GM12872 (cell line): Measurements from ENCODE around the gene RANBP9.

Source experiments
- TF ChIP-seq, protein P1 (sequence below): IDR thresholded peaks from 3 replicates; pipeline ENCODE4 v1.5.1; 2011; ENCODE audit warnings: low read depth, mild to moderate bottlenecking, low read length, moderate library complexity; ENCODE audit not compliant: insufficient read depth

Gene RANBP9

DNA sequence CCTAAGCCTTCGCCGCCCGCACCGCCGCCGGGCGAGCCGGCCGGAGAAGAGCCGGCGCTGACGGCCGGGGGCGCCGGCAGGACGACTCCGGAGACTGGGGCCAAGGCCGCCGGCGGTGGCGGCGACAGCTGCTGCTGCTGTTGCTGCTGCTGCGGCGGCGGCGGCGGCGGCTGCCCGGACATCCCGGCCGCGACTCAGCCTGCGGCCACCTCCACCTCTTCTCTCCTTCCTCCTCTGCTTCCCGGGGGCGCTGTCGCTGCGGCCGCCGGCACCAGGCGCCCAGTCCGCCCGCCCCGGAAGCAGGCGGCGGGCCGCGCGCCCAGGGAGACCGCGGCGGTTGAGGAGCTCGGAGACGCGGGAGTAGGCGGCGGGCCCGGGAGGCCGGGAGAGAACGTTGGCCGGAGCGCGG is 307 bp downstream of the RANBP9 start:
- TF ChIP-seq, protein P1, sequence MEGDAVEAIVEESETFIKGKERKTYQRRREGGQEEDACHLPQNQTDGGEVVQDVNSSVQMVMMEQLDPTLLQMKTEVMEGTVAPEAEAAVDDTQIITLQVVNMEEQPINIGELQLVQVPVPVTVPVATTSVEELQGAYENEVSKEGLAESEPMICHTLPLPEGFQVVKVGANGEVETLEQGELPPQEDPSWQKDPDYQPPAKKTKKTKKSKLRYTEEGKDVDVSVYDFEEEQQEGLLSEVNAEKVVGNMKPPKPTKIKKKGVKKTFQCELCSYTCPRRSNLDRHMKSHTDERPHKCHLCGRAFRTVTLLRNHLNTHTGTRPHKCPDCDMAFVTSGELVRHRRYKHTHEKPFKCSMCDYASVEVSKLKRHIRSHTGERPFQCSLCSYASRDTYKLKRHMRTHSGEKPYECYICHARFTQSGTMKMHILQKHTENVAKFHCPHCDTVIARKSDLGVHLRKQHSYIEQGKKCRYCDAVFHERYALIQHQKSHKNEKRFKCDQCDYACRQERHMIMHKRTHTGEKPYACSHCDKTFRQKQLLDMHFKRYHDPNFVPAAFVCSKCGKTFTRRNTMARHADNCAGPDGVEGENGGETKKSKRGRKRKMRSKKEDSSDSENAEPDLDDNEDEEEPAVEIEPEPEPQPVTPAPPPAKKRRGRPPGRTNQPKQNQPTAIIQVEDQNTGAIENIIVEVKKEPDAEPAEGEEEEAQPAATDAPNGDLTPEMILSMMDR: peak; percentile 20; the same call in 1 of the 3 replicates

DNA sequence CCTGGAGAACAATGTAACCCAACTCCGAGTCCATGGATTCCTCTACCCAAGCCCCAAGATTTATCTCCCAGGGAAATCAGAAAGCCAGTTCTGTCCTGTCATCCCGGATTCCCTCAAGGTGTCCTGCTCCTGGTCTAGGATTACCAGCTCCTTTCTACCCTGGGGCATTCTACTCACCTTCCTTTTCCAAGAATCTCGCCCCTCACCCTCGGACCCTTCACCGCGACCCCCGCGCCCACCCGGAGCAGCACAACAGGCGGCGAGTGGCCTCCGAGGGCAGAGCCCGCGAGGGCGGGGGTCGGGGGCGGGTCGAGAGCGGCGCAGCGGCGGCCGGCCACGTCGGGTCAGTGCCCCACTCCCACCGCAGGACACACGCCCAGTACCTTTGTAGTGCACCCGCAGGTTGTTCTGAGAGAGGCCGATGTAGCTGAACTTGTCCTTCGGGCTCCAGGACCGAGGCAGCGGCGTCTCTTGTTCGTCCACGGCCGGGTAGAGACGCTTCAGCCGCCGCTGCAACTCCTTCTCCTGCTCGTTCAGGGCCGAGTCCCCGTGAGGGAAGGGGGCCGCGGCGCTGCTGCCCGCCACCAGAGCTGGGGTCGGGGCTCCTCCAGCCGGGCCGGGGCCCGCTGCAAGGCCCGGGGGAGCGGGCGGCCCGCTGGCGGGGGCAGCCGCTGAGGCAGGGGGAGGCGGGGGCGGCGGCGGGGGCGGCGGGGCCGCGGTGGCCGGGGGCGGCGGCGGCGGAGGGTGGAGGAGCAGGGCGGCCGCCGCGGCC is 897 bp downstream of the RANBP9 start:
- TF ChIP-seq, protein P1: no peak

DNA sequence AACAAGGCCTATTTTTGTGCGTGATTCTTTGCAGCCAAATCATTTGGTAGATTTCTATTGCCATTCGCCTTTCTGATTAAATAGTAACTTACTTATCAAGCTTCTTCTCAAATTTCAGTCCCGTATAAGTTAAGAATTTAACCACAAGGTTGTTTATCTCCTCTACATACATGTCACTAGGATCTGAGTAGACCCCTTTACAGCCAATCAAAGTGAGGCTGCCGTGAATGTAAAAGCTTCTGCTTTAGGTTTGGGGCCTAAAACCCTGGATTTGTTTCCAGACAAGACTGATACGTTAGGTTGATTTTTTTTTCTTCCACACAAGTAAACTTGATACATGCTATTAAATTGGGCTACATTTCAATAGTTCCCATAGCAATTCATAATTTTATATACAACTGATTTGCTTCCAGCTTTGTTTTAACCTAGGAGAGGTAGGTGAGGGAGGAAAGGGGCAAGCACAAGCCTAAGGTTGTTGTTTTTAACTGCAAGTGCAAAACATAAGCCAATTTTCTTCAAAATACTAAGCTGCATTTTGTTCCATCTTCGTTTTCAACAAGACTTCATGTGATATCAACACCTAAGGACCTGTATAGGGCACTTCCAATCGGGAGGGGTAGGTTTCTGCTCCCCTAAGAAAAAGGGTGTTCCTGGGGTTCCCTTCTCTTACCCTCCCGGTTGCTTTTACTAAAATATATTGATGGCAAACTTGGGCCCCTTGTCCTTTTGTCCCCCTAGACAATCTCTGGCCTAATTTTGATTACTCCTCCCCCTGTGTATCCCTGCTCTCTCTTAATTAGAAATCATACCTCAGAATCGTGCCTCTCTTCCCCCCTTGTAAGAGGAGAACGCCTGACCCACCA is 1.7 kb downstream of the RANBP9 start:
- TF ChIP-seq, protein P1: no peak

DNA sequence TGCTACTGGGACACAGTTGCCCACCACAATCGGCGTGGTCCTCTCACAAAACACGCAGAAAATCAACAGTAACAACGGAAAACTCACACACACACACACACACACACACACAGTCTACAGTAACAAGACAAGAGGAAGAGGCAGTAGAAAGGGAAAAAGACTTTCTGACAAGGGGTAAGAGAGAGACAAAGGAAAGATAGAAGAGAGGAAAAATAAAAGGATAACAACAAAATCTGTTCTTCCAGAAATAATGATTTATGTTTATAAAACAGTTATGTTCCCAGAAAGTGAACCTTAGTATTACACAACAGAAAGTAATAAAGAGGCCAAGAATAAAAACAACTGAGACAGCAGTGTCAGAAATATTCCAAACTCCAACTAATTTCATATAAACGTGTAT is 2.9 kb downstream of the RANBP9 start:
- TF ChIP-seq, protein P1: no peak

DNA sequence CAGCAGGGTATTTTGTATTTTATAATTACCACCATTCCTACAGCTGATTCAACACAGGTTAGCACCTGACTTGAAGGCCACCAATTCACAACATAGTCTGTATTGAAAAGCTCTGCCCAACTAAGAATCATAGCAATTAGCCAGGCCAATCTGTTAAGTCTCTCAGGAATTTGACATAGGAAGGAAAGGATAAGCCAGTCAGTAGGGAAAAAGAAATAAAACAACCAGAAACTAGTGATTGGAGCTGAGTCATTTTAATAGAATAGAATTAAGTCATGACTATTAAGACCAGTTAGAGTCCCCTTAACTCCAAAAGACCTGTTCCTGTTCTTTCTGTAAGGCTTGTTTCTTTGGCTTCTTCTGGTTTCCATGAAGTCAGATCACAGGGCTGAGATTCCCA is 8.1 kb downstream of the RANBP9 start:
- TF ChIP-seq, protein P1: no peak

DNA sequence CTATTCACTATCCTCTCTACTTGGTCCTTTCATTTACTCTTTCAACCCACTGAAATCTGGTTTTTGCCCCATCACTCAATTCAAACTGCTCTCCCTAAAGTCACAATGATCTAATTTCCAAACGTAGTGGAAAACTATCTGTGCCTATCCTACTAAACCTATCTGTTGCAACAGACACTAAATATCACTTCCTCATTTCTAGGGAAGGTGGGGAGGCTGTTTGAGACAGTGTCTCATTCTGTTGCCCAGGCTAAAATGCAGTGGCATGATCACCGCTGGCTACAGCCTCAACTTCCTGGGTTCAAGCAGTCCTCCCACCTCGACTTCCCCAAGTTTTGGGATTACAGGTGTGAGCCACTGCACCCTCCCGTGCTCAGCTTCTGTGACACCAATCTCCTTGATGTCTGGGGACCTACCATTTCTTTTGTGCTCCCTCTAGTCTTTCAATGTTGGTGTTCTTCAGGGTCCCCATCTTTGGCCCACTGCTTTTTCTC is 8.8 kb downstream of the RANBP9 start:
- TF ChIP-seq, protein P1: no peak

DNA sequence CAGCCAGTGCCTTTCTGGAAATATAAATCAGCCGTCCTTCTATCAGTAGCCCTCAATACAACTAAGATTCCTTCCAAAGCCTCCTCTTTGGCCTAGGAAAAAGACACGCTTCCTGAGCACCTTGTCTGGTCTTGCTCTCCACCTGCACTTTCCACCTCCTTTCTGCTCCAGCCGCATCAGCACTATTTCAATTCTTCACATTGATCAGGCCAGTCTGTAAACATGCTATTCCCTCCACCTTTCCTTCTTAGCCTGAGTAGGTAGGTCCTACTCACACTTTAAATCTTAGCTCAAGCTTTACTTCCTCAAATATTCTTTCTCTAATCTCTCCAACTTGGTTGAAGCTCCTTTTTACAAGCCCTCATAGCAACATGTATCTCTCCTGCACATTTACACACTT is 11.4 kb downstream of the RANBP9 start:
- TF ChIP-seq, protein P1: no peak
